ENCODE measurements around the gene TNFRSF4. TPM values are rescaled to one million over a fixed set of nuclear protein-coding genes. Genes with fewer than 3 reads are reported as not detected.

The TNFRSF4 gene
- total RNA-seq, 4 donors from 2014 or later: 0.39 to 3.7 (median 0.97) TPM

DNA sequence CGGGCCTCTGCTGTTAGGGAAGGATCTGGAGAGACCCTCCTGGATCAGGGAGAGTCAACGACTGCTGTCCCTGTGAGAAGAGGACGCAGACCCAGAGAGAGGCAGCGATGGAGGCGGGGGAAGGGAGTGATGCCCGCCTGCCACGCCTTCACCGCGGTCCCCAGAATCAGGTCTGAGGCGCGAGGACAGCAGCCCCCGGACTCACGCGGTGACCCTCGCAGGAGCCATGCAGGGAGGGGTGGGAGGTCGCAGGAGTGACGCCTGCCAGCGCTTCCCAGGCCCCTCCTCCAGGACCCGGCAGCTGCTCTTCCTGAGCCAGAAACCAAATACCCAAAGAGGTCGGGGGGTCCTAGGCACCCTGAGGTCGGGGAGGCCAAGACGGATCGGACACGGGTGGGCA lies 6.2 kb upstream of the TNFRSF4 start:
- Histone ChIP-seq H3K27me3 (no peaks in the 10 kb centered on the region), H3K27ac (no peak overlapping the region), H3K9me3 (no peaks in the 10 kb centered on the region), H3K4me1 (no peaks in the 10 kb centered on the region), H3K4me3 (no peak overlapping the region), H3K36me3 (peaks cover 5 to 100% (median 11%) of the 10 kb centered on the region in 3 donors)
- TF ChIP-seq EP300 (IDR thresholded peaks at IDR 0.05) (no peak), POLR2A (IDR thresholded peaks at IDR 0.05) (no peak)
- TF ChIP-seq, protein P1, sequence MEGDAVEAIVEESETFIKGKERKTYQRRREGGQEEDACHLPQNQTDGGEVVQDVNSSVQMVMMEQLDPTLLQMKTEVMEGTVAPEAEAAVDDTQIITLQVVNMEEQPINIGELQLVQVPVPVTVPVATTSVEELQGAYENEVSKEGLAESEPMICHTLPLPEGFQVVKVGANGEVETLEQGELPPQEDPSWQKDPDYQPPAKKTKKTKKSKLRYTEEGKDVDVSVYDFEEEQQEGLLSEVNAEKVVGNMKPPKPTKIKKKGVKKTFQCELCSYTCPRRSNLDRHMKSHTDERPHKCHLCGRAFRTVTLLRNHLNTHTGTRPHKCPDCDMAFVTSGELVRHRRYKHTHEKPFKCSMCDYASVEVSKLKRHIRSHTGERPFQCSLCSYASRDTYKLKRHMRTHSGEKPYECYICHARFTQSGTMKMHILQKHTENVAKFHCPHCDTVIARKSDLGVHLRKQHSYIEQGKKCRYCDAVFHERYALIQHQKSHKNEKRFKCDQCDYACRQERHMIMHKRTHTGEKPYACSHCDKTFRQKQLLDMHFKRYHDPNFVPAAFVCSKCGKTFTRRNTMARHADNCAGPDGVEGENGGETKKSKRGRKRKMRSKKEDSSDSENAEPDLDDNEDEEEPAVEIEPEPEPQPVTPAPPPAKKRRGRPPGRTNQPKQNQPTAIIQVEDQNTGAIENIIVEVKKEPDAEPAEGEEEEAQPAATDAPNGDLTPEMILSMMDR (IDR thresholded peaks at IDR 0.05): no peak
- 84 to 89% methylated on average over 23 to 24 of the region's 24 CpGs for WGBS, 2 donors
- DNase-seq (ENCODE audit: low spot score in 2 of 2): no peak

DNA sequence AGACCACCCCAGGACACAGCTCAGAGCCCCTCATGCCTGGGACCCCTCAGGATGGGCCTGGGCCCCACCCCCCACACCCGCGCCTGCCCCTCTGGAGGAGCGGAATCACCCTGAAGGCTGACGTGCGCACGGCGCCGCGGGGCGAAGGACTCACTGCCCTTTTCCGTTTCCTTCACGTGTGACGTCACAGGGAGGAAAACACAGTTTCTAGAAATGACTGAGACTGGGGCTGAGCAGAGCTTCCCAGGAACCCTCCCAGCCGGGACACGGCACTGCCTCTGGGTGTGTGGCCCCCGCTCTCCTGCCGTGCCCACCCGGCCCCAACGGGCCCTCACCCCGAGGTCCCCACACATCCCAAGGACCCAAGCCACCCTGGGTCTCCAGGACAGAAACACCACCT lies 5.4 kb upstream of the TNFRSF4 start:
- no peak overlapping the region for H3K27ac ChIP-seq
- H3K9me3 ChIP-seq: no peaks in the 10 kb centered on the region
- TF ChIP-seq EP300 (IDR thresholded peaks at IDR 0.05) (no peak), POLR2A (IDR thresholded peaks at IDR 0.05) (no peak)
- TF ChIP-seq, protein P1 (IDR thresholded peaks at IDR 0.05): no peak
- no peak for DNase-seq (ENCODE audit: low spot score in 2 of 2)
- no peak overlapping the region for H3K4me3 ChIP-seq
- H3K36me3 ChIP-seq: peaks cover 5 to 98% (median 11%) of the 10 kb centered on the region in 3 donors
- no peaks in the 10 kb centered on the region for H3K27me3 ChIP-seq
- peaks cover 0 to 8% (median under 1%) of the 10 kb centered on the region in 4 donors for H3K4me1 ChIP-seq
- WGBS, 2 donors: 92 to 93% methylated on average over 19 to 20 of the region's 20 CpGs

DNA sequence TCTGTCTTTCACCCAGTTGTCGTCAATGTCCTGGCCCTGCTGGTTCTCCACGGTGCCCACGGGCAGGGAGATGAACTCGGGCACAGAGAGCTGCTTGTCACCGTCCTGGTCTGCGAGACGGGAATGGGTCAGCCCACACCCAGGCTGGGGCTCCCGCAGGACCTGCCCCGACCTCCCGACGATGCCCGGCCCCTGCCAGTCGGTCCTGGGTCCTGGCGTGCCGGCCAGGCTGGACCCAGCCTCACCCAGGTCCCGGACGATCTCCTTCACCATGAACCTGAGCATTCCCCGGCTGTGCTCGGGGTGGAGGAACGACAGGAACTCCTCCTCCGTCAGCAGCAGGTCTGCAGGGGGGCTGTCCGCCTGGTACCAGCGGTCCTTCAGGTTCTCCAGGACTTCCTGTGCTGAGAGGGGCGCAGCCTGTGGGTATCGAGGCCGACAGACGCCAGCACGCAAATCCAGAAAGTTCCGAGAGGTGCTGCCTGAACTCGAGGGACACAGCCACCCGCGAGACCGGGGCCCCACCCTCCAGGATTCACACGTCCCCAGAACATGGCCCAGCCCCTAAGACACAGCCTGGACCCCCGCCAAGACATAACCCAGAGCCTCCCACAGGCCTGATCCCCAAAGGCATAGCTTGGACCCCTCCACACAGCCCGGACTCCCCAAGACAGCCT lies 4.7 kb upstream of the TNFRSF4 start:
- no peaks in the 10 kb centered on the region for H3K9me3 ChIP-seq
- H3K27me3 ChIP-seq: no peaks in the 10 kb centered on the region
- H3K27ac ChIP-seq: no peak overlapping the region
- H3K4me3 ChIP-seq: no peak overlapping the region
- H3K36me3 ChIP-seq: peaks cover 3 to 91% (median 11%) of the 10 kb centered on the region in 3 donors
- TF ChIP-seq POLR2A (IDR thresholded peaks at IDR 0.05): no peak
- TF ChIP-seq, protein P1 (IDR thresholded peaks at IDR 0.05): no peak
- TF ChIP-seq EP300 (IDR thresholded peaks at IDR 0.05): no peak
- DNase-seq (ENCODE audit: low spot score in 2 of 2): no peak
- peaks cover 0 to 15% (median 4%) of the 10 kb centered on the region in 4 donors for H3K4me1 ChIP-seq
- 90 to 91% methylated on average over 32 to 36 of the region's 36 CpGs for WGBS, 2 donors

DNA sequence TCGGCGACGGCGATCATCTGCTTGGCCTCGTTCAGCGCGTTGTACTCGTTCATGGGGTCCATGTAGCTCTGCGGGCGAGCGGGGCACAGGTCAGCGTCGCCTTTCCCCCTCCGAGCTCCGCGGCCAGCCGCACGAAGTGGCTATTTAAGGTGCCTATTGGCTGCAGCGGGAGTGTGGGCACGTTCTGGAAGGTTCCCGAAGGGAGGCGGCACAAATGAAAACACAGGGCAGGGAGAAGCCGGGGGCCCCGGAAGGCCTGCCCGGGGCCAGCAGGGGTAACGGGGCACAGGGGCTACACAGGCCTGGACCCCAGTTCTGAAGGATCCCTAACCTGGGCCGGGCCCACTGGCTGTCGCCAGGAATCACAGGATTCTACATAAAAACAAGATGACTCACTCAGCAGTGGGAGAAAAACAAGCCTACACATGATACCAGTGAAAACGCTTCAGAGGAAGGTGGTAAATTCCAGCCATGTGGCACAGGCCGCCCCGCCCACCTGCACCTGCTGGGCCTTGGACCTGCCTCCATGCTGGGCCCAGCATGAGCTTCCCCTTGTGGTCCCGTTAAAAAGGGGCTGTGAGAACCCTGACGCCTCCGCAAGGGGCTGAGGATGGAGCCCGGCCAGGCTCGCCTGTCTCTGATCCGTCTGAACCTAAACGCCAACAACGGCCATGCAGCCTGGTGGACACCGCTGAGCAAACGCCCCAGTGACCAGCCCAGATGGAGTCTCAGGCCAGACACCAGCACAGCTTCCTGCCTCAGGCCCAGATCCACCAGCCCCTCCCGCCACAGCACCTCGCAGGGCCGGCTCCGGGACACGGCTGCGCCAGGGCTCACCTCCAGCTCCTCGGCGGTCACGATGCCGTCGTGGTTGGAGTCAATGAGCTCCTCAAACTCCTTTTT lies 3.9 kb upstream of the TNFRSF4 start:
- Histone ChIP-seq H3K9me3 (no peaks in the 10 kb centered on the region), H3K4me3 (no peak overlapping the region), H3K4me1 (peaks cover 0 to 18% (median 10%) of the 10 kb centered on the region in 4 donors), H3K27me3 (peaks cover 0 to 5% of the 10 kb centered on the region in 2 donors), H3K36me3 (peaks cover 3 to 83% (median 9%) of the 10 kb centered on the region in 3 donors), H3K27ac (no peak overlapping the region)
- WGBS, 2 donors: 90 to 92% methylated on average over 43 to 52 of the region's 52 CpGs
- no peak for DNase-seq (ENCODE audit: low spot score in 2 of 2)
- TF ChIP-seq, protein P1 (IDR thresholded peaks at IDR 0.05): no peak
- TF ChIP-seq POLR2A (IDR thresholded peaks at IDR 0.05): no peak
- no peak for TF ChIP-seq EP300 (IDR thresholded peaks at IDR 0.05)

All from tibial nerve (tissue), 4 donors.